Measurements from ENCODE around the gene CFAP61. TPM values are rescaled to one million over a fixed set of nuclear protein-coding genes. Genes with fewer than 3 reads are reported as not detected.
"Not testable (repeated sequence)": the region's sequence is repeated elsewhere in the genome, so short reads cannot be mapped to it uniquely, and the experiment has no call there.

CFAP61 gene
- total RNA-seq, 2 experiments from 2014 or later: not detected

DNA sequence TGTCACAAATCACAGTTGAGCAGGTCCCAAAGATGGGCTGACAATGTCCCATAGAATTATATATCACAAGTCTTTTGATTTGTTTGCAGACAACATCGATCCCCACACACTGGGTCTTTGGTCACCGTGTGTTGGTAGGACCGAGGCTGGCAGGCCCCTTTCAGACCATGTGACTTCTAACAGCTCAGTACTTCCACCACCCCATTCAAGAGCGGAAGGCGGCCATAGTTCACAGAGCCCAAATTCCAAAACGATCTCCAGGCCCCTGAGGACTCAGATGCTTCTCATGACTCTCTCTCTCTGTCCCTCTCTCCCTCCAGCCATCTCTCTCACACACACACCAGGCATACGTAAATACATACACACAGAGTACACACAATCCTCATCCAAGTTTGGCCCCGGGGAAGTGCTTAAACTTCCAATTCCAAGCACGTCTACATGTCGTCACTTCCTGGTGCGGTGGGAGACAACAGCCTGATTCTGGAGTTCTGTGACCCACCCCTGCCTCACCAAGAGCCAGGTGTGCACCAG, 159.7 kb downstream of the CFAP61 start:
- no peak for DNase-seq
- Mint-ChIP-seq H3K4me3 (no peak overlapping the region), H3K4me1 (no peaks in the 10 kb centered on the region), H3K27me3 (peaks cover 25% of the 10 kb centered on the region), H3K9me3 (no peaks in the 10 kb centered on the region), H3K36me3 (no peaks in the 10 kb centered on the region), H3K27ac (no peak overlapping the region)

DNA sequence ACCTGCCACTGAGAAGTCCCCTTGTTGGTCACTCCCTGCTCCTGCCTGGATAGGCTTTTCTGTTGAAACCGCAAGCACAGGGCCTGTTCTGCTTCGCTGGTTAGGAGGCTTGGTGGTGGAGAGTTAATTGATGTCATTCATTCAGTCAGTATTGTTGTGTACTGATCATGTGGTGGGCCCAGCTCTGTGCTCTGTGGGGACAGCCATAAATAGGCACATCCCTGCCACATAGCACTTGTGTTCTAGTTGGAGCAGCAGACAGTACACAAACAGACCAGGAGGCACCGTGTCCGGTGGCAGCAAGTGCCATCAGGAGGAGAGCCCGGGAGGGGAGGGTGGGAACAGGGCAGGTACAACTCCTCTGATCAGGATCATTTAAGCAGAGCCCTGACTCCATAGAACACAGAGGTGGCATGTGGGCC, 160.4 kb downstream of the CFAP61 start:
- Mint-ChIP-seq H3K4me1 (no peaks in the 10 kb centered on the region), H3K36me3 (no peaks in the 10 kb centered on the region), H3K4me3 (no peak overlapping the region), H3K27ac (no peak overlapping the region), H3K9me3 (no peaks in the 10 kb centered on the region), H3K27me3 (peaks cover 21% of the 10 kb centered on the region)
- no peak for DNase-seq

DNA sequence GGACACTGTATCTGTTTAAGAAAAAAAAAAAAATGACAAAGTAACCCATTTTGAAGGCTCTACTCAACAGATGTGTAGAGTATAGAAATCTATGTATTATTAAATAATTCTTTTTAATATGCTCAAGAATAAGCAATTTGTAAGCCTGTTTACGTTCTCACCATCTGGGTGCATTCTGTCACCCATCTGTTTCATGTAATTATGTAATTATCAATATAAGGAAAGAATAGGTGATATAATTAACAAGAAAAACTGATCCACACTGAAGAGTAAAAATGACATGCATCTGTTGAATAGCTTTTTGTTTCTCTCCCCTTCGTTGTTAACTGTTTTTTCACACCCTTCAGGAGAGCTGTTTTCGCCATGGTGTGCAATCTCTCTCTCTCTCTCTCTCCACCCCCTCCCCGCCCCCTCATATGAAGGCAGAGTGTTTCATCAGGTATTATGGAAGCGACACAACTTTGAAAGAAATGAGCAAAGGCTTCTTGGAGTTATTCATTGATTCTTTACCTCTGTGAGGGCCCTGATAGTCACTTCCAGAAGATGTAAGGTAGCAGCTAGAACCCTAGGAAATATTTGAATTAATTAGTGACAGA, 161.3 kb downstream of the CFAP61 start:
- no peaks in the 10 kb centered on the region for H3K9me3 Mint-ChIP-seq
- H3K4me1 Mint-ChIP-seq: no peaks in the 10 kb centered on the region
- peaks cover 26% of the 10 kb centered on the region for H3K27me3 Mint-ChIP-seq
- no peaks in the 10 kb centered on the region for H3K36me3 Mint-ChIP-seq
- no peak overlapping the region for H3K27ac Mint-ChIP-seq
- H3K4me3 Mint-ChIP-seq: no peak overlapping the region
- no peak for DNase-seq

- Mint-ChIP-seq H3K4me1 (no peaks in the 10 kb centered on the region), H3K4me3 (no peak overlapping the region), H3K27me3 (peaks cover 26% of the 10 kb centered on the region), H3K9me3 (no peaks in the 10 kb centered on the region), H3K36me3 (no peaks in the 10 kb centered on the region), H3K27ac (no peak overlapping the region)
- DNase-seq: no peak
Measured at GRCh38 chr20:20214757-20215275, 162.5 kb downstream of the CFAP61 start.

- Mint-ChIP-seq H3K27ac (no peak overlapping the region), H3K9me3 (peaks cover 2% of the 10 kb centered on the region), H3K4me1 (no peaks in the 10 kb centered on the region), H3K27me3 (peaks cover 26% of the 10 kb centered on the region), H3K36me3 (no peaks in the 10 kb centered on the region), H3K4me3 (no peak overlapping the region)
- no peak for DNase-seq
Measured at GRCh38 chr20:20215976-20216727, 163.8 kb downstream of the CFAP61 start.

DNA sequence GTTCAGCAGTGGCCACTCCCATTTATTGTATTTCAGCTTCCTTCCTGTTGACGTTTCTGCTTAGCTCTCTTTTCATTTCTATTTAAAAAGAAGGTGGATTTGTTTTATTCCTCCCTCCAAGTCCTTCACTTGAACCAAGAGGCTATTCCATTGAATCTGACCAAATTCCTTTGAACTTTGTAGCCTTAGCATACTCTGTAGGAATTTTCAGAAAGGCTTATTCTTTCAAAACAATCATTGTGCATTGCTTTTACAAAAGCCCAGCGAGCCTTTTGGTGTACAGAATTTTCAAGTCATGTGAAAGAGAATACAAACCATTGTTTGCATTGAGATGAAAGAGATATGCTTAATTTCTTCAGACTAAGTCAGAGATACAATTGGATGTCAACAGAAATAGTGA, 164.6 kb downstream of the CFAP61 start:
- H3K4me1 Mint-ChIP-seq: no peaks in the 10 kb centered on the region
- no peak overlapping the region for H3K4me3 Mint-ChIP-seq
- peaks cover 33% of the 10 kb centered on the region for H3K27me3 Mint-ChIP-seq
- H3K27ac Mint-ChIP-seq: no peak overlapping the region
- peaks cover 2% of the 10 kb centered on the region for H3K9me3 Mint-ChIP-seq
- H3K36me3 Mint-ChIP-seq: no peaks in the 10 kb centered on the region
- no peak for DNase-seq

- Mint-ChIP-seq H3K4me3 (no peak overlapping the region), H3K9me3 (peaks cover 2% of the 10 kb centered on the region), H3K27me3 (peaks cover 37% of the 10 kb centered on the region), H3K4me1 (no peaks in the 10 kb centered on the region), H3K36me3 (no peaks in the 10 kb centered on the region), H3K27ac (no peak overlapping the region)
- no peak for DNase-seq
Measured at GRCh38 chr20:20217621-20218020, 165.3 kb downstream of the CFAP61 start.

- not testable (repeated sequence) for H3K36me3 Mint-ChIP-seq, DNase-seq, H3K9me3 Mint-ChIP-seq, H3K27ac Mint-ChIP-seq, H3K4me1 Mint-ChIP-seq, H3K4me3 Mint-ChIP-seq
- peaks cover 42% of the 10 kb centered on the region for H3K27me3 Mint-ChIP-seq
Measured at GRCh38 chr20:20218106-20218505, 165.8 kb downstream of the CFAP61 start.

DNA sequence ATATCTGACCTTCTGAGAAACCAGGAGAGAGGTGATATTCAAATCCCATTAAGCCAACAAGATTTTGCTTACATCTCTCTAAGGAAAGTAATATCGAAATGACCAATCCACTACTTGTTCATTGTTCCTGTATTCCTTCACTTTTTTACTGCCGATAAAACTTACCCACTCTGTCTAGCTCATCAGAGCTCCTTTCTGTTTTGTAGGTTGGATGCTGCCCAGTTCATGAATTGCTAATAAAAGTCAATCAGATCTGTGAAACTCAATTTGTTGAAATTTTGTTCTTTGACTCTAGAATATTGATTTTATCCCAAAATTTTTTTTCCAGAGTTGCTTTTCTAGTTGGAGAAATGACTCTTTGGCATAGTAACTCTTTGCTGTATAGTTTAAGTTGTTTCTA, 166.7 kb downstream of the CFAP61 start:
- no peaks in the 10 kb centered on the region for H3K4me1 Mint-ChIP-seq
- H3K36me3 Mint-ChIP-seq: no peaks in the 10 kb centered on the region
- H3K9me3 Mint-ChIP-seq: peaks cover 2% of the 10 kb centered on the region

GRCh38 chr20:20220134-20220533, 167.8 kb downstream of the CFAP61 start:
- Mint-ChIP-seq H3K36me3 (no peaks in the 10 kb centered on the region), H3K27ac (no peak overlapping the region), H3K4me3 (no peak overlapping the region), H3K9me3 (peaks cover 2% of the 10 kb centered on the region), H3K27me3 (peaks cover 28% of the 10 kb centered on the region), H3K4me1 (no peaks in the 10 kb centered on the region)
- DNase-seq: no peak

More for the DNA sequence above, 166.7 kb downstream of the CFAP61 start:
- no peak overlapping the region for H3K27ac Mint-ChIP-seq
- H3K27me3 Mint-ChIP-seq: peaks cover 39% of the 10 kb centered on the region
- DNase-seq: no peak
- H3K4me3 Mint-ChIP-seq: no peak overlapping the region

- peaks cover 16% of the 10 kb centered on the region for H3K27me3 Mint-ChIP-seq
Measured at GRCh38 chr20:20223981-20224380, 171.6 kb downstream of the CFAP61 start.

GRCh38 chr20:20224806-20225205, 172.5 kb downstream of the CFAP61 start:
- H3K4me1 Mint-ChIP-seq: no peaks in the 10 kb centered on the region
- no peaks in the 10 kb centered on the region for H3K36me3 Mint-ChIP-seq
- H3K4me3 Mint-ChIP-seq: no peak overlapping the region
- H3K9me3 Mint-ChIP-seq: peaks cover 8% of the 10 kb centered on the region
- no peak overlapping the region for H3K27ac Mint-ChIP-seq
- peaks cover 16% of the 10 kb centered on the region for H3K27me3 Mint-ChIP-seq
- no peak for DNase-seq

More at GRCh38 chr20:20223981-20224380, 171.6 kb downstream of the CFAP61 start:
- H3K4me1 Mint-ChIP-seq: no peaks in the 10 kb centered on the region
- H3K27ac Mint-ChIP-seq: no peak overlapping the region
- H3K4me3 Mint-ChIP-seq: no peak overlapping the region
- no peaks in the 10 kb centered on the region for H3K36me3 Mint-ChIP-seq
- no peak for DNase-seq
- H3K9me3 Mint-ChIP-seq: peaks cover 8% of the 10 kb centered on the region

DNA sequence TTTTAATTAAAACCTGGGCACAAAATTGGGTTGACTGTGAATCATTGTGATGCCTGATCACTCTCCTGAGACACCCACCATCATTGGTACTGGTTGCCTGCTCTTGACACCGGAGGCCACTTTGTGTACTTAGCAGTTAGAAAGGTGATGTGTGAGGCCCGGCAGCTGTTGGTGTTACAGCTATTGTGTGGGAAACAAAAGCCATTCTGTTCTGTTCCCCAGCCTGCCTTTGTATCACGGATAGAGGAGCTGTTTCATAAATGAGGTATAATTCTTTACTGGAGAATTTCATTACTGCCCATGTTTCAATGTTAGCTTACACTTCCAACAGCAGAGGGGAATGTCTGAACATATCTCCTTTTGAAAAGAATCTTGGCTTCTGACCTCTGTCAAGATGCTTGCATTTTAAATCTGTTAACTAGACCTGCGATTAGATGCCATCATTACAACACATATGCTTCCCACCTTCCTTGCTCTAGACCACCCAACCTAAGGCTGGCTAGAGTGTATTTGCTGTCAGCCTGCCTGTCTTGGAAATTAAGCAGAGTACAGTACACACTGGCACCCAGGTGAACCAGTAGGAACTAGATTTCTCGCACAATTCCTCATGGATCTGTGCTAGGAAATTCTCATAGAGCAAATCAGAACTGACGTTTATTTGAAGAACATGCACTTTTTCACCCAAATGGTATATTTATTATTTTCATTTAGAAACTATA, 173.2 kb downstream of the CFAP61 start:
- no peak overlapping the region for H3K4me3 Mint-ChIP-seq
- H3K27ac Mint-ChIP-seq: no peak overlapping the region
- no peaks in the 10 kb centered on the region for H3K4me1 Mint-ChIP-seq
- H3K9me3 Mint-ChIP-seq: peaks cover 6% of the 10 kb centered on the region
- no peaks in the 10 kb centered on the region for H3K36me3 Mint-ChIP-seq
- DNase-seq: no peak
- peaks cover 16% of the 10 kb centered on the region for H3K27me3 Mint-ChIP-seq

DNA sequence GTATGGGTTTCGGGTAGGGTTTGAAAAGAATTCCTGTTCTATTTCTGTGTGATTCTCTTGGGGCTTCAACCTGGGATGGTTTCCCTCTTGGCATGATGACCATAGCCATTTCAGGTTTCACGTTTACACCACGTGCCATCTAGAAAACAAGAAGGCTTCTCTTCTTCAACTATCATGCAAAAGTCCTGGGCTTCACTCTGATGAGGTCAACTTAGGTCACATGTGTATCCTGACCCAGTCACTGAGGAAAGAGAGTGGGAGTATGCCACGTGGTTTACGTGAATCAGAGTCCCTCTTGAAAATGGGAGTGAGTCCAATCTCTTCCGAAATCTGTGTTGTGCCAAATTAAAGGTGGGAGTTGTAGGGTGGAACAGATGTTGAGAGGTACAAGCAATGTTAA, 174.2 kb downstream of the CFAP61 start:
- DNase-seq: no peak
- Mint-ChIP-seq H3K4me1 (no peaks in the 10 kb centered on the region), H3K36me3 (no peaks in the 10 kb centered on the region), H3K27ac (no peak overlapping the region), H3K27me3 (peaks cover 16% of the 10 kb centered on the region), H3K9me3 (peaks cover 6% of the 10 kb centered on the region), H3K4me3 (no peak overlapping the region)

GRCh38 chr20:20227013-20227571, 174.8 kb downstream of the CFAP61 start:
- H3K4me3 Mint-ChIP-seq: no peak overlapping the region
- H3K27ac Mint-ChIP-seq: no peak overlapping the region
- H3K9me3 Mint-ChIP-seq: peaks cover 6% of the 10 kb centered on the region
- DNase-seq: no peak
- H3K4me1 Mint-ChIP-seq: no peaks in the 10 kb centered on the region
- peaks cover 13% of the 10 kb centered on the region for H3K27me3 Mint-ChIP-seq
- H3K36me3 Mint-ChIP-seq: no peaks in the 10 kb centered on the region

Data from activated naive CD8-positive, alpha-beta T cell treated with anti-CD3 and anti-CD28 coated beads for 36 hours (primary cell).